ENCODE measurements around the gene OS9.

The OS9 gene

GRCh38 chr12:57744194-57744776 is 50.4 kb downstream of the OS9 start (continued):
- TF ChIP-seq PRDM10 (tag by site-specific recombination; IDR thresholded peaks at IDR 0.05) = peak; percentile 79
- TF ChIP-seq ZNF624 (tag by site-specific recombination; IDR thresholded peaks at IDR 0.05) = no peak
- no peak for TF ChIP-seq ZNF785 (tag by site-specific recombination; IDR thresholded peaks at IDR 0.05)
- TF ChIP-seq ZNF621 (tag by site-specific recombination; IDR thresholded peaks at IDR 0.05) = no peak
- peak; percentile 61 for TF ChIP-seq INSM2 (tag by site-specific recombination; IDR thresholded peaks at IDR 0.05)
- no peak for TF ChIP-seq GLI4 (tag by site-specific recombination; IDR thresholded peaks at IDR 0.05)
- TF ChIP-seq ZNF266 (tag by site-specific recombination; IDR thresholded peaks at IDR 0.05; ENCODE audit: low read depth) = no peak
- TF ChIP-seq GLI2 (tag by site-specific recombination; IDR thresholded peaks at IDR 0.05; ENCODE audit: borderline replicate concordance, low read depth) = no peak
- TF ChIP-seq ZFP37 (tag by site-specific recombination; IDR thresholded peaks at IDR 0.05) = peak; percentile 65; the same call in 1 of the 2 replicates
- TF ChIP-seq PRDM4 (tag by site-specific recombination; IDR thresholded peaks at IDR 0.05) = no peak
- TF ChIP-seq ZNF292 (tag by site-specific recombination; IDR thresholded peaks at IDR 0.05; ENCODE audit: borderline replicate concordance, low read depth) = peak; percentile 27; the same call in 1 of the 2 replicates
- peak; percentile 40 for TF ChIP-seq ZNF335 (tag by site-specific recombination; conservative IDR thresholded peaks at IDR 0.05)
- 0 out of 2 replicates have a peak, but pooled peaks have one; percentile 44 for TF ChIP-seq YY1 (tag by site-specific recombination; IDR thresholded peaks at IDR 0.05)
- peak; percentile 63; the same call in 1 of the 2 replicates for TF ChIP-seq ZNF610 (tag by site-specific recombination; IDR thresholded peaks at IDR 0.05; ENCODE audit: borderline replicate concordance)
- TF ChIP-seq ZFHX2 (tag by site-specific recombination; conservative IDR thresholded peaks at IDR 0.05) = no peak
- TF ChIP-seq ZNF140 (tag by site-specific recombination; IDR thresholded peaks at IDR 0.05) = no peak
- TF ChIP-seq ZNF549 (tag by site-specific recombination; IDR thresholded peaks at IDR 0.05) = no peak
- no peak for TF ChIP-seq ZNF433 (tag by site-specific recombination; IDR thresholded peaks at IDR 0.05; ENCODE audit: low read depth)
- TF ChIP-seq ZNF391 (tag by site-specific recombination; IDR thresholded peaks at IDR 0.05; ENCODE audit: borderline replicate concordance, low read depth) = no peak; the same call in 1 of the 2 replicates
- TF ChIP-seq ZNF366 (tag by site-specific recombination; conservative IDR thresholded peaks at IDR 0.05) = peak; percentile 16
- TF ChIP-seq ZBTB10 (tag by site-specific recombination; IDR thresholded peaks at IDR 0.05) = peak; percentile 53; the same call in 1 of the 2 replicates
- TF ChIP-seq OSR2 (tag by site-specific recombination; IDR thresholded peaks at IDR 0.05) = no peak
- TF ChIP-seq MYNN (tag by site-specific recombination; IDR thresholded peaks at IDR 0.05; ENCODE audit: borderline replicate concordance) = no peak
- TF ChIP-seq BCL11B (tag by site-specific recombination; IDR thresholded peaks at IDR 0.05; ENCODE audit: low read depth) = no peak
- no peak; the same call in 1 of the 2 replicates for TF ChIP-seq ZXDB (tag by site-specific recombination; IDR thresholded peaks at IDR 0.05)
- TF ChIP-seq OVOL3 (tag by site-specific recombination; IDR thresholded peaks at IDR 0.05) = no peak
- TF ChIP-seq ZNF658 (tag by site-specific recombination; IDR thresholded peaks at IDR 0.05) = no peak
- TF ChIP-seq ZNF580 (tag by site-specific recombination; IDR thresholded peaks at IDR 0.05) = peak; percentile 54; the same call in 1 of the 2 replicates
- peak; percentile 54; the same call in 1 of the 2 replicates for TF ChIP-seq ZNF76 (tag by site-specific recombination; IDR thresholded peaks at IDR 0.05; ENCODE audit: borderline replicate concordance, low read depth)

All from HEK293 (cell line).